Heart right ventricle (tissue), 16 donors: Measurements from ENCODE around the gene PDCD4. TPM values are rescaled to one million over a fixed set of nuclear protein-coding genes. Genes with fewer than 3 reads are reported as not detected.
"Not testable (repeated sequence)": the region's sequence is repeated elsewhere in the genome, so short reads cannot be mapped to it uniquely, and the experiment has no call there.

Source experiments
- ATAC-seq, 8 donors: fragments of 200-7000 bp; cut with Tn5 transposase; one replicate each; pipeline ENCODE4 v1.9.1; 2020; ENCODE audit warnings: mild to moderate bottlenecking in 8 of 8, moderate library complexity in 8 of 8, moderate number of reproducible peaks in 1 of 8
- DNase-seq, 2 donors: peaks; one replicate each; pipeline ENCODE4 v3.0.0-alpha.2; 2020
- H3K27ac ChIP-seq, 10 donors: fragments of 200-600 bp; sonication (generic) in 2 of 10; one replicate each; pipeline versions ENCODE4 v1.5.0 to v1.8.0; 2020 to 2022; ENCODE audit warnings: mild to moderate bottlenecking in 3 of 10
- H3K27me3 ChIP-seq, 7 donors: fragments of 200-600 bp; one replicate each; pipeline ENCODE4 v1.8.0; 2021 to 2022; ENCODE audit warnings: mild to moderate bottlenecking in 2 of 7
- H3K36me3 ChIP-seq, 9 donors: fragments of 200-600 bp; sonication (generic) in 1 of 9; one replicate each; pipeline versions ENCODE4 v1.5.0 to v1.8.0; 2020 to 2022; ENCODE audit warnings: mild to moderate bottlenecking in 2 of 9
- H3K4me1 ChIP-seq, 9 donors: fragments of 200-600 bp; sonication (generic) in 1 of 9; one replicate each; pipeline versions ENCODE4 v1.5.0 to v1.8.0; 2020 to 2022; ENCODE audit warnings: mild to moderate bottlenecking in 4 of 9
- H3K4me3 ChIP-seq, 10 donors: fragments of 200-600 bp; sonication (generic) in 2 of 10; one replicate each; pipeline versions ENCODE4 v1.5.0 to v1.8.0; 2020 to 2022; ENCODE audit warnings: mild to moderate bottlenecking in 7 of 10, moderate library complexity in 2 of 10
- H3K9me3 ChIP-seq, 11 donors: fragments of 200-600 bp in 10 of 11; sonication (generic) in 2 of 11; one replicate each; pipeline versions ENCODE4 v1.5.0 to v1.8.0; 2013 to 2022; ENCODE audit warnings: mild to moderate bottlenecking in 2 of 11, control low read depth in 1 of 11, moderate library complexity in 1 of 11
- WGBS, 2 donors: extraction: QIAGEN DNeasy Blood & Tissue Kit; methylation state at CpG; one replicate each; pipeline ENCODE4 v1.1.7; 2013; ENCODE audit warnings: inconsistent platforms in 1 of 2; 5-methylcytosine and 5-hydroxymethylcytosine counted together
- intact Hi-C, 10 donors: fragments of 100-400 bp; cut with DNase I; formaldehyde crosslinking; loops; one replicate each; pipeline versions ENCODE4 v1.11.1 to v1.14.2; 2022
- polyA plus RNA-seq, 2 donors: library from polyadenylated mRNA; stranded (reverse); fragments of 200-250 nt; gene quantifications; one replicate each; pipeline ENCODE4 v1.2.3, GENCODE V29; 2013
- total RNA-seq, 10 donors: library from RNA; stranded (reverse); fragmentation: NEBNext Ultra II Directional in 3 of 10; extraction: Animal tissue kit (Norgen Biotek cat#: 25700) in 3 of 10; gene quantifications; one replicate each; pipeline versions ENCODE4 v1.2.1 to v1.2.4, GENCODE V29; 2021 to 2023
- TF ChIP-seq, protein P1 (sequence below), 9 donors: fragments of 200-600 bp; sonication (generic) in 2 of 9; IDR thresholded peaks; one replicate each; pipeline versions ENCODE4 v1.5.0 to v1.8.0; 2021 to 2022; ENCODE audit warnings: antibody characterized with exemption in 9 of 9, mild to moderate bottlenecking in 5 of 9, moderate library complexity in 1 of 9
- donor health status: Arrhythmogenic right ventricular cardiomyopathy.
- donor health status: ischemic (EF 13 %, LVEDD 7.1; RV severe dilation, severe dysfunction).
- donor health status: healthy with polysubstance abuse.
- donor health status: DM: no; HTN: yes; CAD: no.
- donor health status: DM: no; HTN: no; CAD: no.
- donor health status: ischemic (EF 25% LVEDD 6.9; RV normal size, moderate dysfunction).
- donor health status: ischemic (EF 25% LVEDD 5.7; RV mildly dilated, moderate dysfunction).
- donor health status: healthy.
- donor health status: DM: yes; HTN: yes; CAD: no.
- donor health status: Ischemic cardiomyopathy.
- donor health status: ischemic (EF 35%, LVEDD 5.7; RV mildly dilated, moderate dysfunction).
- donor health status: nonischemic (EF 11% LVEDD 7.7; RV severe dilation, severe dysfunction).
- donor health status: DM: yes; HTN: yes; CAD: no.
- donor health status: PGD.
- donor health status: ischemic (EF 29% LVEDD 5.4; RV normal size, mild dysfunction).
- donor health status: nonischemic (EF 23%, LVEDD 6.1; RV moderate dilation, normal function).

The PDCD4 gene
- total and polyA plus RNA-seq, 12 donors: 15.9 to 59.5 (median 45.7) TPM

GRCh38 chr10:110864662-110865140 lies 7.0 kb upstream of the PDCD4 start:
- Histone ChIP-seq H3K9me3 (no peaks in the 10 kb centered on the region), H3K36me3 (no peaks in the 10 kb centered on the region), H3K4me3 (peak overlapping the region in 1 of 10 donors; percentile 36), H3K27ac (peak overlapping the region; percentile 22 to 97 (median 63)), H3K4me1 (peaks cover 0 to 98% (median 30%) of the 10 kb centered on the region in 9 donors), H3K27me3 (no peaks in the 10 kb centered on the region)
- intact Hi-C loops: loop anchor here in 1 of 10 donors (5.0 kb wide), 1 partner anchor 62 kb away; no protein-coding TSS in a partner anchor
- TF ChIP-seq, protein P1, sequence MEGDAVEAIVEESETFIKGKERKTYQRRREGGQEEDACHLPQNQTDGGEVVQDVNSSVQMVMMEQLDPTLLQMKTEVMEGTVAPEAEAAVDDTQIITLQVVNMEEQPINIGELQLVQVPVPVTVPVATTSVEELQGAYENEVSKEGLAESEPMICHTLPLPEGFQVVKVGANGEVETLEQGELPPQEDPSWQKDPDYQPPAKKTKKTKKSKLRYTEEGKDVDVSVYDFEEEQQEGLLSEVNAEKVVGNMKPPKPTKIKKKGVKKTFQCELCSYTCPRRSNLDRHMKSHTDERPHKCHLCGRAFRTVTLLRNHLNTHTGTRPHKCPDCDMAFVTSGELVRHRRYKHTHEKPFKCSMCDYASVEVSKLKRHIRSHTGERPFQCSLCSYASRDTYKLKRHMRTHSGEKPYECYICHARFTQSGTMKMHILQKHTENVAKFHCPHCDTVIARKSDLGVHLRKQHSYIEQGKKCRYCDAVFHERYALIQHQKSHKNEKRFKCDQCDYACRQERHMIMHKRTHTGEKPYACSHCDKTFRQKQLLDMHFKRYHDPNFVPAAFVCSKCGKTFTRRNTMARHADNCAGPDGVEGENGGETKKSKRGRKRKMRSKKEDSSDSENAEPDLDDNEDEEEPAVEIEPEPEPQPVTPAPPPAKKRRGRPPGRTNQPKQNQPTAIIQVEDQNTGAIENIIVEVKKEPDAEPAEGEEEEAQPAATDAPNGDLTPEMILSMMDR (IDR thresholded peaks at IDR 0.05): no peak
- ATAC-seq: peak in 7 of 8 donors; percentile 22 to 65 (median 36)
- DNase-seq: no peak
- WGBS, 2 donors: 44 to 57% methylated on average over 6 of the region's 6 CpGs

- intact Hi-C loops: no loop called here
- TF ChIP-seq, protein P1 (IDR thresholded peaks at IDR 0.05): no peak
- Histone ChIP-seq H3K27ac (peak overlapping the region; percentile 22 to 97 (median 63)), H3K4me3 (peak overlapping the region in 1 of 10 donors; percentile 36), H3K36me3 (no peaks in the 10 kb centered on the region), H3K27me3 (no peaks in the 10 kb centered on the region), H3K9me3 (no peaks in the 10 kb centered on the region), H3K4me1 (peaks cover 0 to 98% (median 24%) of the 10 kb centered on the region in 9 donors)
- WGBS, 2 donors: 64 to 72% methylated on average over 6 of the region's 6 CpGs
- DNase-seq: no peak
- peak in 6 of 8 donors; percentile 23 to 74 (median 37) for ATAC-seq
Observed at GRCh38 chr10:110865186-110865808, 6.4 kb upstream of the PDCD4 start.

DNA sequence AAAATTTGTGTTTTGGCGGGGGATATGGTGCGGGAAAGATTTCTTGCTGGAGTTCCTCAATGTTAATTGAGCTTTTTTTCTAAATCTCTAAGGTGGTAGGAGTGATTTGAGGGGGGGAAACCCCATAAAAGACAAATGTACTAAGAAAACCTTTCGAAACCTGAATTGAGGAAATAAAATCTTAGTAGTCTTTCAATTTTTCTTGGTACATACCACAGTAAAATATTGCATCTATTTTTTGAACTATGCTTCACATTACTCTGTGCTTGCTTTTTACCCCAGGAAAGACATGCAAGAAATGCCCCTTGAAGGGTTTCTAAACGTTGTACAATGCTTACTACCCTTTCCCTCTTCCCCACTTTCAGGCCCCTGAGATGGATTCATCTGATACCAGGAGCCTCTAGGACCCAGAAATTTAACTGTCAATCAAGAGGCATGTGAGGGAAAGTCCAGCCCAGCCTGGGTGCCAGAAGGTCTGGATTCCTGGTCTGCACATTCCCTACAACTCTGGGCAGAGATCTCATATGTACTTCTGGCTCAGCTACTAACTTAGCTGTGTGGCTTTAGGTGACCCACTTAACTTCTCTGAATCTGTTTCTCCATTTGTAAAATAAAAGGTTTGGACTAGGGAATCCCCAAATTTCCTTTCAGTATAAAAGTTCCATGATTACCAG lies 5.8 kb upstream of the PDCD4 start:
- intact Hi-C loops: no loop called here
- Histone ChIP-seq H3K36me3 (no peaks in the 10 kb centered on the region), H3K27ac (peak overlapping the region in 5 of 10 donors; percentile 68 to 97 (median 78)), H3K4me1 (peaks cover 0 to 98% (median 27%) of the 10 kb centered on the region in 9 donors), H3K27me3 (no peaks in the 10 kb centered on the region), H3K4me3 (no peak overlapping the region), H3K9me3 (no peaks in the 10 kb centered on the region)
- ATAC-seq: no peak
- TF ChIP-seq, protein P1 (IDR thresholded peaks at IDR 0.05): no peak
- 82 to 83% methylated on average over 4 of the region's 4 CpGs for WGBS, 2 donors
- DNase-seq: no peak

- 85 to 86% methylated on average over 8 of the region's 8 CpGs for whole genome bisulfite sequencing, 2 donors
- Histone ChIP-seq H3K27ac (peak overlapping the region in 3 of 10 donors; percentile 11 to 97 (median 14)), H3K4me1 (peaks cover 0 to 90% (median 30%) of the 10 kb centered on the region in 9 donors)
- DNase-seq, H3K36me3 ChIP-seq, ATAC-seq, H3K9me3 ChIP-seq, H3K27me3 ChIP-seq, intact Hi-C loops, H3K4me3 ChIP-seq: not testable (repeated sequence)
Observed at GRCh38 chr10:110867011-110867806, 4.5 kb upstream of the PDCD4 start.
